HS-27A (cell line): ENCODE results near the gene DBN1.
"Not testable (repeated sequence)": the region's sequence is repeated elsewhere in the genome, so short reads cannot be mapped to it uniquely, and the experiment has no call there.

Experiments used
- DNase-seq: peaks from one replicate; pipeline ENCODE4 v3.0.0-alpha.2; 2012; ENCODE audit warnings: low read depth, missing footprints

The DBN1 gene

DNA sequence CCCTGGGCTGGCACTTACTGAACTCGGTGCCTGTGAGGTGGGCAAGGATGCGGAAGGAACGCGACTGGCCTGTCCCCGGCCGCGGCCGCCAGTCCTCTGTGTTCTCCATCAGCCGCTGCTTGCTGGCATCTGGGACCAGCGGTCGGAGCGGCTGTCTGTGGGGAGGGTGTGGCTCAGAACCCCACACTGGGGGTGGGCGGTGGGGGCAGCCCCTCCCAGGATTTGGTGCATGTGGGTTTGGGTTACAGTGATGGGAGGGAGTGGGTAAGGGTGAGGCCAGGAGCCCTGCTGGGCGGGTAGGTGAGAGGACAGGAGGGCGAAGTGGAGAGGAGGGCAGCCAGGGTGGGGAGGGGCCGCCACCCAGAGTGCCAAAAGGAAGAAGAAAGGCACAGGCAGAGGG, 17.6 kb upstream of the DBN1 start:
- no peak for DNase-seq

- DNase-seq, result no peak
Measured at GRCh38 chr5:177490311-177490991, 17.0 kb upstream of the DBN1 start.

DNA sequence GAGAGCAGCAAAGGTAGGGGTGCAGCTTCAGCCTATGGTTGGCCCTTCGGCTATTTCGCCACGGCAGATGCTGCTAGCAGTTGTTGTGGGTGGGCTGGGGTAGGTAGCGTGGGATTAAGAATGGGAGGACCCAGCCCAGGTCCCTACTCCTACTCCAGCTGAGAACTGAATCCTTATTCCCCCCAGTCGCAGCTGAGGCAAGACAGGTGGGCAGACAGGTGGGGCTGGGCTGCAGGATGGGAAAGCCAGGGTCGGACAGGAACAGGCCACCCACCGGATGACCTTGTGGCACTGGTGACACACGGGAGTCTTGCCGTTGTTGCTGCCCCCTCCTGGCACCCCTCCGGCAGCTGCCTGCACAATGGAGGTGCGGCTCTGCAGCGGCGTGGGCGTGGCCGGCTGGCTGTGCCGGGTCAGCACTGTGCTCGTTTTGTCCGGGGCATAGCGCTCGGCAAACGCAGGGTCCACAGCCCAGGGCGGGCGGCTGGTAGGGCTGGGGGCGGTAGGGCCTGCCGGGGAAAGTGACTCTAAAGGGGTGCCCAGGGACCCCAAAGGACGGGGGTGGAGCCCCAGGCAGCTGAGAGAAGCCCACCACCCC, 15.8 kb upstream of the DBN1 start:
- DNase-seq, result no peak

DNA sequence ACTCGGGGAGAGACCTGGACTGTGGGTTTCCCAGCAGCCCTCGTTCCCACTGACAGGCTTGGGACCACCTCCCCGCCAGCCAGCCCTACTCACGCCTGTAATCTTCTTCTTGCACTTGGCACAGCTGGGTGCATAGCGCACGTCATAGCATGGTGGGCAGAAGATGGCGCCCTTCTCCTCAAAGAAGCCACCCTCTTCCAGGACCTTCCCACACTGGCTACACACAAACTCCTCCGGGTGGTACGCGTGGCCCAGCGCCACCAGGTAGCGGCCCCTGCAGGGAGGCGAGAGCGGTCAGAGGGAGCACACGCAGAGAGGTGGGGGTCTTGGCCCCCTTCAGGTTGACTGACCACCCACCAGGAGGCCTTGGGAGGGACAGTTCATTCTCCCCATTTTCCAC, 14.5 kb upstream of the DBN1 start:
- no peak for DNase-seq

GRCh38 chr5:177487144-177487543, 13.7 kb upstream of the DBN1 start:
- no peak for DNase-seq

- DNase-seq, result no peak
Measured at GRCh38 chr5:177486256-177486655, 12.8 kb upstream of the DBN1 start.

GRCh38 chr5:177485753-177486152, 12.3 kb upstream of the DBN1 start:
- DNase-seq, result not testable (repeated sequence)

- DNase-seq, result no peak
Measured at GRCh38 chr5:177484902-177485549, 11.6 kb upstream of the DBN1 start.

DNA sequence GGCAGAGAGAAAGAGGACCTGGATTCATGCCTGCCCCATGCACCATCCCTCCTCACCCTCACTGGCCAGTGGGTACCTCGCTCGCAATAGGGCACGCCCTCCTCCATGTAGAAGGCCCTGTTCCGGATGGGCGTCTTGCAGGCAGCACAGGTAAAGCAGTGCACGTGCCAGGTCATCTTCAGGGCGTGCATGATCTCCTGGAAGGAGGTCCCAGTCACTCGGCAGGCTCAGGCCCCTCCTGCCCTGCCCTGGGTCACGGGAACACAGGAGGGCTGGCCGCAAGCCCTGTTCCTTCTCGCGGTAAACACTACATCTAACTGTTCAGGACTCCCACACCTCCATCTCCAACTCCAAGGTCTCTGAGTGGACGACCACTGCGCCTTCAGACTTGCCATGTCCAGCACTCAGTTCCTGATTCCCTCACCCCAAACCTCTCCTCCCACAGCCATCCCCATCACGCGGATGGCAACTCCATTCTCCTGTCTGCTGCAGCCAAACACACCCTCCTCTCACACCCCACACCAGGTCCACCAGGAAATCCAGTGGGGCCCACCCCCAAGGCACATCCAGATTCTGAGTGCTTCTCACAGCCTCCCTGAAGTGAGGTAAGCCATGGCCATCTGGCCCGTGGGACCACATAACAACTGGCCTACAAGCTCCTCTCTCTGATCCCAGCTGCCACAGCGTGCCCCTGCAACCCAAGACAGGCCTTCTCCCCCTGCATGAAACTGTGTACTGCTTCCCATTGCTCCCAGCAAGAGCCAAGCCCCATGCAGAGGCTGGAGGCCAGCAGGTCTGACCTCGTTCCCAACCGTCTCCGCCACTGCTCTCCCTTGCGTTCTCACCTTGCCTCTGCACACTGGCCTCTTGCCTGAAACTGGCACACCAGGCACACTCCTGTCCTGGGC, 10.8 kb upstream of the DBN1 start:
- no peak for DNase-seq

- DNase-seq, result no peak
Measured at GRCh38 chr5:177483042-177483441, 9.6 kb upstream of the DBN1 start.

GRCh38 chr5:177482359-177482795, 8.9 kb upstream of the DBN1 start:
- no peak for DNase-seq

GRCh38 chr5:177479774-177480173, 6.3 kb upstream of the DBN1 start:
- DNase-seq, result no peak

DNA sequence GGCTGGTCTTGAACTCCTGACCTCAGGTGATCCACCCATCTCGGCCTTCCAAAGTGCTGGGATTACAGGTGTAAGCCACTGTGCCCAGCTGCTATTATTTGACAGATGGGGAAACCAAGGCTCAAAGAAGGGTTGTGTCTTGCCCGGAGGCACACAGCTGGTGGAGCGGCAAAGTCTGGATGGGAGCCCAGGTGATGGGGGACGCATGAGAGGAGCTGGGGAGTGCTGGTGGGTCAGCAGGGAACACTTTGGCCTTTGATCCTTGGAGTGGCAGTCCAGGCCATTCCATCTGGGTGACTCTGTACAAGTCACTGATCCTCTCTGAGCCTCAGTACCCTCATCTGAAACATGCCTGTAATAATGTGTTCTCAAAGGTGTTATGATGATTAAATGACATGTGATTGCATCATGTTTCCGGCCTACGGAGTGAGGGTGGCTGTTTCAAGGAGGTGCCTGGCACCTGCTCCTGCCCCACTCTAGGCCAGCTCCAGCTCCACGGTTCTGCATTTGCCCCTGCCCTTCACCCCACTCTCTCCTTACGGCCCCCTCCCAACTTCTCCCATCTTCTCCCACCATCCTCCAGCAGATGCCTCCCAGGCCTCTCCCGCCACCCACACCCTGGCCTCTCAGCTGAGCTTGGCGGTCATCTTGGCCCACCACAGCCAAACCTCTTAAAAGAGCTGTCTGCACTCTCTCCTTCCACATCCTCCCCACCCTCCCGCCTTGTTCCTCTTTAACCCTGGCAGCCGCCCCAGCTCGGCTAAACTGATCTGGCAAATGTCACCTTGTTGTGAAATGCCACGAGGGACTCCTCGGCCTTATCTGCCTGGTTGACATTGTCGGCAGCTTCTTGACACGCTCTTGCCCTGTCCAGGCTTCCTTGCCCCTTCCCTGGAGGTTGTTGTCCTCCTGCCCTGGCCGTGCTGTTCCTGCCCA, 5.5 kb upstream of the DBN1 start:
- DNase-seq, result no peak

GRCh38 chr5:177477701-177478477, 4.5 kb upstream of the DBN1 start:
- DNase-seq, result no peak

DNA sequence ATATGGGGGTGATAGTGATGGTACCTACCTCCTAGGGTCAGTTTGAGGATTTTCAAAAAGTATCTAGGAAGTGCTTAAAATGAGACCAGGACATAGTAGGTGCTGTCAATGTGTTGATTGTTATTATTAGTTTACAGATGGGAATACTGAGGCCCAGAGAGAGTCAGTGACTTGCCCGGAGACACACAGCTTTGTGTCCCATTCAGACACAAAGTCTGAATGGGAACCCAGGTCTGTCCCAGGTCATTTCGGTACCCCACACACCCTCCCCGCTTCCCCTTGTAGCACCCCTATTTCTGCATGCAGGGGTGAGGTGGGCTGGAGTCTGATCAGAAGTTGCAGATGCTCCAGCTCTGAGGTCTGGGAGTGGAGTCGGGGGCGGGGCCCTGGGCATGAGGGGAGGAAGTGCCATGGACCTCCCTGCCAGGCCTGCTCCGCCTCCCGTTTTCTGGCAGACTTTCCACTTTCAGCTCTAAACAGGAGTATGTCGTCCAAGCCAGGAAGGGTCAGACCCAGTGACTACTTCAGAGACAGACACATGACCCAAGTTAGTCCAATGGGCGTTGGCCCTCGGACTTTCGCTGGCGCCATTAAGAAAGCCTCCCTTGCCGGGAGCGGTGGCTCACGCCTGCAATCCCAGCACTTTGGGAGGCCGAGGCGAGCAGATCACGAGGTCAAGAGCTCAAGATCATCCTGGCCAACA, 3.2 kb upstream of the DBN1 start:
- DNase-seq, result no peak

- no peak for DNase-seq
Measured at GRCh38 chr5:177475563-177476427, 2.4 kb upstream of the DBN1 start.

GRCh38 chr5:177474846-177475562, 1.6 kb upstream of the DBN1 start:
- DNase-seq, result no peak

DNA sequence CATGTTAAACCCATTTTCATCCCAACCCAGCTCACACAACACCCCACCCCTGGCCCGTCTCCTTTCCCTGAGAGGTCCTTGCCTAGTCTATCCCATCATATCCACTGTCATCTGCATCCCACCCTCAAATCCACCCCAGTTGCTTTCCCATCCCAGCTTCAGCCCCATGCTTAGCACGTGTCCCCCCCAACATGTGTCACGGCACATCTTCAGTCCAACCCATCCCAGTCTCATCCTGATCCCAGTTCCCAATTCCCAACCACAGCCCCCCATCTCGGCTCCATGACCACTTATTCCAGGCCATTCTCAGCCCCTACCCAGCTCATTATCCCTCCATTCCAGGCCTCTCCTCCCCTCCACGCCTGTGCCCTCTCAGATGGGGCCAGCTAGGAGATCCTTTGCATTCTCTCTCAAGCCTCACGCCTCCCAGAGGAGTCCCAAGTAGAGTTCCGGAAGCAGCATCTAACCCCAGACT, 605 bp upstream of the DBN1 start:
- no peak for DNase-seq
